Gastrocnemius medialis (tissue), 4 donors: ENCODE data around the gene ASTN2.

Source experiments
- CTCF ChIP-seq, 5 experiments: fragments of 450-650 bp in 3 of 5; fragments of 200-600 bp in 2 of 5; sonication (generic) in 2 of 5; IDR thresholded peaks in 4 of 5; conservative IDR thresholded peaks in 1 of 5; 1 replicate in 4 of 5; 2 replicates in 1 of 5; pipeline ENCODE4 v1.5.1; 2016 to 2019; ENCODE audit warnings: antibody characterized with exemption in 5 of 5, mild to moderate bottlenecking in 3 of 5, moderate library complexity in 3 of 5
- POLR2A ChIP-seq, 2 donors: fragments of 450-650 bp; IDR thresholded peaks; one replicate each; pipeline ENCODE4 v1.6.1; 2017; ENCODE audit warnings: antibody characterized with exemption in 2 of 2, mild to moderate bottlenecking in 2 of 2, moderate library complexity in 2 of 2

DNA sequence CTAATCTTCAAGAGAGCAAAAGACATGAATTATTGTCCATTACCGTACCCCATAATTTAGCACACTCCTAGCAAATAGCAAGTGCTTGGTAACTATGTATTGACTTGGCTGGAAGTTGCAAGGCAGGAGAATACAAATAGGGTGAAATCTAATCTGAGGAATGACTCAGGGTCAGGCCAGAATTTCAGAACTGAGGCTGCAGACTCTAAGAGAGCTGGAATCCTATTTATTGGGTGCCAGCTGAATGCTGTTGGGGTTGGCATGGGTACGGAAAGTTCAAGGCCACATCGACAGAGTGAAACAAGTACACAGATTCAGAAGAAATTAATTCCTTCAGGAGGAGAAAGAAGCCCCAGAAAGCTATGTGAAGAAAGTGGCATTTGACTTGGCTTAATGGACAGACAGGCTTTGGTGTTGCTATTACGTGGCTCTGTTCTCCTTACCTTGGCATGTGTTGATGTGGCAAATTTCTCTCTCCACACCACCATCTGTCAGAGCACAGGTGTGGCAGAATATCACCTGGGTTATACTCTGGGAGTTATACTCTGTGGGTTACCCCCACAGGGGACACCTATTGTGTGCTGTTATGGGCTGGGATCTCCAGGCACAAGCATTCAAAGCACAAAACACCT, 20.9 kb upstream of the ASTN2 start:
- TF ChIP-seq CTCF (IDR thresholded peaks at IDR 0.05 in 4 of 5, conservative IDR thresholded peaks at IDR 0.05 in 1 of 5) (no peak), POLR2A (IDR thresholded peaks at IDR 0.05) (no peak)
